Lower leg skin (tissue), 4 donors: Measurements from ENCODE around the gene CHERP. TPM values are rescaled to one million over a fixed set of nuclear protein-coding genes. Genes with fewer than 3 reads are reported as not detected.
"Not testable (repeated sequence)": the region's sequence is repeated elsewhere in the genome, so short reads cannot be mapped to it uniquely, and the experiment has no call there.

Experiments used
- DNase-seq, 2 donors: peaks; one replicate each; pipeline ENCODE4 v3.0.0-alpha.2; 2019; ENCODE audit warnings: low spot score in 2 of 2
- H3K4me3 ChIP-seq: fragments of 200-600 bp; sonication (generic); 2 replicates; pipeline ENCODE4 v1.5.1; 2017; ENCODE audit warnings: mild to moderate bottlenecking, low read depth; ENCODE audit not compliant: poor library complexity, severe bottlenecking
- CTCF ChIP-seq, 3 donors: fragments of 450-650 bp; IDR thresholded peaks; one replicate each; pipeline ENCODE4 v1.5.1; 2016; ENCODE audit warnings: antibody characterized with exemption in 3 of 3, mild to moderate bottlenecking in 3 of 3, moderate library complexity in 2 of 3
- POLR2A ChIP-seq, 2 donors: fragments of 450-650 bp; IDR thresholded peaks; one replicate each; pipeline ENCODE4 v1.6.1; 2016 to 2017; ENCODE audit warnings: antibody characterized with exemption in 2 of 2, mild to moderate bottlenecking in 1 of 2, moderate library complexity in 1 of 2
- WGBS, 2 donors: methylation state at CpG; one replicate each; pipeline ENCODE4 v1.1.5; 2018; 5-methylcytosine and 5-hydroxymethylcytosine counted together
- intact Hi-C: fragments of 100-400 bp; cut with DNase I; formaldehyde crosslinking; loops from one replicate; pipeline ENCODE4 v1.15.0; 2023; ENCODE audit warnings: low total_unique reads
- total RNA-seq, 4 donors: library from RNA; depleted of rRNA; stranded (reverse); fragments of >200 nt; gene quantifications; one replicate each; pipeline ENCODE4 v1.1.0, GENCODE V29; 2016

Gene CHERP
- total RNA-seq, 4 donors from 2014 or later: 9.7 to 32.7 (median 12.6) TPM

GRCh38 chr19:16495982-16496612, 46.1 kb downstream of the CHERP start, which contains the start of the genes C19orf44 and CALR3:
C19orf44 (plus strand) TSS chr19:16496394; CDS start chr19:16500793, 4,399 bp downstream.
CALR3 (minus strand) TSS chr19:16496167; CDS start chr19:16496129, 38 bp downstream.
- DNase-seq: peak; percentile 98 to 100
- peak within 1 kb of the TSS; percentile 61 for H3K4me3 ChIP-seq
- intact Hi-C loops: no loop called here
- TF ChIP-seq POLR2A (IDR thresholded peaks at IDR 0.05) (no peak), CTCF (IDR thresholded peaks at IDR 0.05) (no peak)
- 1% methylated on average over 35 to 41 of the region's 52 CpGs for WGBS, 2 donors

- intact Hi-C loops, DNase-seq, H3K4me3 ChIP-seq: not testable (repeated sequence)
- 87 to 88% methylated on average over 4 of the region's 4 CpGs for WGBS, 2 donors
Observed at GRCh38 chr19:16486476-16486875, 55.8 kb downstream of the CHERP start.

GRCh38 chr19:16482745-16483144, 59.5 kb downstream of the CHERP start:
- 89 to 96% methylated on average over 7 of the region's 7 CpGs for WGBS, 2 donors
- intact Hi-C loops: no loop called here
- no peak for DNase-seq
- H3K4me3 ChIP-seq: no peak overlapping the region
- TF ChIP-seq CTCF (IDR thresholded peaks at IDR 0.05): no peak
- no peak for TF ChIP-seq POLR2A (IDR thresholded peaks at IDR 0.05)

GRCh38 chr19:16477311-16477710, 64.9 kb downstream of the CHERP start:
- DNase-seq: no peak
- 93 to 95% methylated on average over 1 of the region's 1 CpG for WGBS, 2 donors
- no peak overlapping the region for H3K4me3 ChIP-seq
- TF ChIP-seq POLR2A (IDR thresholded peaks at IDR 0.05): no peak
- no peak for TF ChIP-seq CTCF (IDR thresholded peaks at IDR 0.05)
- intact Hi-C loops: no loop called here

- H3K4me3 ChIP-seq: no peak overlapping the region
- 72 to 79% methylated on average over 3 of the region's 3 CpGs for WGBS, 2 donors
- intact Hi-C loops: no loop called here
- TF ChIP-seq CTCF (IDR thresholded peaks at IDR 0.05) (no peak), POLR2A (IDR thresholded peaks at IDR 0.05) (no peak)
- no peak for DNase-seq
Observed at GRCh38 chr19:16476401-16476800, 65.8 kb downstream of the CHERP start.

GRCh38 chr19:16473875-16474392, 68.3 kb downstream of the CHERP start:
- intact Hi-C loops: no loop called here
- 79 to 85% methylated on average over 13 of the region's 13 CpGs for WGBS, 2 donors
- DNase-seq: no peak

More at GRCh38 chr19:16473875-16474392, 68.3 kb downstream of the CHERP start:
- H3K4me3 ChIP-seq: no peak overlapping the region
- TF ChIP-seq CTCF (IDR thresholded peaks at IDR 0.05): no peak
- TF ChIP-seq POLR2A (IDR thresholded peaks at IDR 0.05): no peak
